ENCODE data around the gene NHLH2.

NHLH2 gene

GRCh38 chr1:115865704-115866380, 24.9 kb upstream of the NHLH2 start:
- TF ChIP-seq EZH2phosphoT487 (conservative IDR thresholded peaks at IDR 0.05; ENCODE audit: low read length) (no peak), CTCF (IDR thresholded peaks at IDR 0.05; ENCODE audit: insufficient read depth, low read length, poor library complexity, severe bottlenecking) (no peak)
- Histone ChIP-seq H3K27me3 (ENCODE audit: low read length) (no peaks in the 10 kb centered on the region), H4K20me1 (ENCODE audit: low read depth, low read length) (no peaks in the 10 kb centered on the region), H3K79me2 (ENCODE audit: insufficient read depth, low read length) (no peaks in the 10 kb centered on the region), H3K9ac (ENCODE audit: low read length) (no peak overlapping the region), H3K4me2 (ENCODE audit: low read depth, low read length, poor library complexity, severe bottlenecking) (no peak overlapping the region), H3K36me3 (ENCODE audit: low read length) (no peaks in the 10 kb centered on the region), H3K9me3 (ENCODE audit: insufficient read depth, low read length) (no peaks in the 10 kb centered on the region), H3F3A (ENCODE audit: insufficient read depth) (no peaks in the 10 kb centered on the region), H3K4me3 (ENCODE audit: insufficient read depth, low read length, poor library complexity, severe bottlenecking) (no peak overlapping the region), H2AFZ (ENCODE audit: low read depth, low read length, severe bottlenecking) (no peak overlapping the region), H3K9me2 (replicated peaks; ENCODE audit: insufficient read depth, low read length) (no peaks in the 10 kb centered on the region), H3K27ac (ENCODE audit: low read depth, low read length) (no peak overlapping the region)

- no peaks in the 10 kb centered on the region for H3K36me3 ChIP-seq (ENCODE audit: low read length)
- no peak overlapping the region for H3K9ac ChIP-seq (ENCODE audit: low read length)
- H4K20me1 ChIP-seq (ENCODE audit: low read depth, low read length): no peaks in the 10 kb centered on the region
- no peak overlapping the region for H3K4me3 ChIP-seq (ENCODE audit: insufficient read depth, low read length, poor library complexity, severe bottlenecking)
- H3K27ac ChIP-seq (ENCODE audit: low read depth, low read length): no peak overlapping the region
- no peak overlapping the region for H2AFZ ChIP-seq (ENCODE audit: low read depth, low read length, severe bottlenecking)
- H3F3A ChIP-seq (ENCODE audit: insufficient read depth): no peaks in the 10 kb centered on the region
- H3K79me2 ChIP-seq (ENCODE audit: insufficient read depth, low read length): no peaks in the 10 kb centered on the region
- H3K27me3 ChIP-seq (ENCODE audit: low read length): no peaks in the 10 kb centered on the region
- TF ChIP-seq CTCF (IDR thresholded peaks at IDR 0.05; ENCODE audit: insufficient read depth, low read length, poor library complexity, severe bottlenecking): no peak
- no peak for TF ChIP-seq EZH2phosphoT487 (conservative IDR thresholded peaks at IDR 0.05; ENCODE audit: low read length)
- no peaks in the 10 kb centered on the region for H3K9me2 ChIP-seq (replicated peaks; ENCODE audit: insufficient read depth, low read length)
- H3K4me2 ChIP-seq (ENCODE audit: low read depth, low read length, poor library complexity, severe bottlenecking): no peak overlapping the region
- H3K9me3 ChIP-seq (ENCODE audit: insufficient read depth, low read length): no peaks in the 10 kb centered on the region
Observed at GRCh38 chr1:115862403-115862802, 21.5 kb upstream of the NHLH2 start.

GRCh38 chr1:115854005-115854404, 13.1 kb upstream of the NHLH2 start:
- H3K79me2 ChIP-seq (ENCODE audit: insufficient read depth, low read length): no peaks in the 10 kb centered on the region
- no peaks in the 10 kb centered on the region for H3K27me3 ChIP-seq (ENCODE audit: low read length)
- no peak for TF ChIP-seq EZH2phosphoT487 (conservative IDR thresholded peaks at IDR 0.05; ENCODE audit: low read length)
- H3K4me2 ChIP-seq (ENCODE audit: low read depth, low read length, poor library complexity, severe bottlenecking): no peak overlapping the region
- H3K9me3 ChIP-seq (ENCODE audit: insufficient read depth, low read length): no peaks in the 10 kb centered on the region
- H3F3A ChIP-seq (ENCODE audit: insufficient read depth): no peaks in the 10 kb centered on the region
- no peaks in the 10 kb centered on the region for H3K9me2 ChIP-seq (replicated peaks; ENCODE audit: insufficient read depth, low read length)
- no peak overlapping the region for H2AFZ ChIP-seq (ENCODE audit: low read depth, low read length, severe bottlenecking)
- H4K20me1 ChIP-seq (ENCODE audit: low read depth, low read length): no peaks in the 10 kb centered on the region
- H3K9ac ChIP-seq (ENCODE audit: low read length): no peak overlapping the region
- H3K27ac ChIP-seq (ENCODE audit: low read depth, low read length): no peak overlapping the region
- H3K4me3 ChIP-seq (ENCODE audit: insufficient read depth, low read length, poor library complexity, severe bottlenecking): no peak overlapping the region
- H3K36me3 ChIP-seq (ENCODE audit: low read length): no peaks in the 10 kb centered on the region

GRCh38 chr1:115850937-115851336, 10.0 kb upstream of the NHLH2 start:
- TF ChIP-seq CTCF (IDR thresholded peaks at IDR 0.05; ENCODE audit: insufficient read depth, low read length, poor library complexity, severe bottlenecking): no peak
- TF ChIP-seq EZH2phosphoT487 (conservative IDR thresholded peaks at IDR 0.05; ENCODE audit: low read length): no peak
- H3K4me2 ChIP-seq (ENCODE audit: low read depth, low read length, poor library complexity, severe bottlenecking): no peak overlapping the region
- H3K4me3 ChIP-seq (ENCODE audit: insufficient read depth, low read length, poor library complexity, severe bottlenecking): no peak overlapping the region
- H3K9ac ChIP-seq (ENCODE audit: low read length): no peak overlapping the region
- no peaks in the 10 kb centered on the region for H3K9me2 ChIP-seq (replicated peaks; ENCODE audit: insufficient read depth, low read length)
- no peaks in the 10 kb centered on the region for H3K27me3 ChIP-seq (ENCODE audit: low read length)
- H2AFZ ChIP-seq (ENCODE audit: low read depth, low read length, severe bottlenecking): no peak overlapping the region
- H3K27ac ChIP-seq (ENCODE audit: low read depth, low read length): no peak overlapping the region
- no peaks in the 10 kb centered on the region for H3K9me3 ChIP-seq (ENCODE audit: insufficient read depth, low read length)
- H4K20me1 ChIP-seq (ENCODE audit: low read depth, low read length): no peaks in the 10 kb centered on the region
- no peaks in the 10 kb centered on the region for H3F3A ChIP-seq (ENCODE audit: insufficient read depth)
- H3K79me2 ChIP-seq (ENCODE audit: insufficient read depth, low read length): no peaks in the 10 kb centered on the region
- no peaks in the 10 kb centered on the region for H3K36me3 ChIP-seq (ENCODE audit: low read length)

Data from SU-DHL-6 (cell line).